ENCODE data around the gene SPTSSA.

DNA sequence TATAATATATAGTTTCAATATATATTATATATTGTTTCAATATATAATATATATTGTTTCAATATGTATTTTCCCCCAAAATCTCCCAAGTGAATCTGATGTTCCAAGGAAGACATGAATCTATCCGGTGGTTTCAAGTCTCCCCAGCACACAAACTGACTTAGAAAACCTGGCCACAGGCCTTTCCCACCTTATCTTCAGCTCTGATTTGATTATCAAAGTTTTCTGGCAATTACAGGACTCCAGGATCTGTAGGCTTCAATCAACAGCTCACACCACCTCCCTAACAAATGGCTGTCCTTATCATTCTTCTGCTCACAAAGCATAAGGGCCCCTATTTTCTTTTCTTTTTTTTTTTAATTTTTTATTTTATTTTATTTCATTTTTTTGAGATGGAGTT lies 22.7 kb upstream of the SPTSSA start:
- TF ChIP-seq EZH2 (IDR thresholded peaks at IDR 0.05; ENCODE audit: borderline replicate concordance, insufficient read depth, low read depth, low read length, poor library complexity, severe bottlenecking), result no peak
- TF ChIP-seq, protein P1, sequence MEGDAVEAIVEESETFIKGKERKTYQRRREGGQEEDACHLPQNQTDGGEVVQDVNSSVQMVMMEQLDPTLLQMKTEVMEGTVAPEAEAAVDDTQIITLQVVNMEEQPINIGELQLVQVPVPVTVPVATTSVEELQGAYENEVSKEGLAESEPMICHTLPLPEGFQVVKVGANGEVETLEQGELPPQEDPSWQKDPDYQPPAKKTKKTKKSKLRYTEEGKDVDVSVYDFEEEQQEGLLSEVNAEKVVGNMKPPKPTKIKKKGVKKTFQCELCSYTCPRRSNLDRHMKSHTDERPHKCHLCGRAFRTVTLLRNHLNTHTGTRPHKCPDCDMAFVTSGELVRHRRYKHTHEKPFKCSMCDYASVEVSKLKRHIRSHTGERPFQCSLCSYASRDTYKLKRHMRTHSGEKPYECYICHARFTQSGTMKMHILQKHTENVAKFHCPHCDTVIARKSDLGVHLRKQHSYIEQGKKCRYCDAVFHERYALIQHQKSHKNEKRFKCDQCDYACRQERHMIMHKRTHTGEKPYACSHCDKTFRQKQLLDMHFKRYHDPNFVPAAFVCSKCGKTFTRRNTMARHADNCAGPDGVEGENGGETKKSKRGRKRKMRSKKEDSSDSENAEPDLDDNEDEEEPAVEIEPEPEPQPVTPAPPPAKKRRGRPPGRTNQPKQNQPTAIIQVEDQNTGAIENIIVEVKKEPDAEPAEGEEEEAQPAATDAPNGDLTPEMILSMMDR (IDR thresholded peaks at IDR 0.05), result no peak

Data from B cell (primary cell).